ENCODE results near the gene LAT. TPM values are rescaled to one million over a fixed set of nuclear protein-coding genes. Genes with fewer than 3 reads are reported as not detected.

Gene LAT
- total and polyA plus RNA-seq, 2 donors (not counting 3 experiments of a cell fraction or from before 2014, with no cell fraction given) = 4.5 to 5.9 TPM

- H3K9me1 ChIP-seq (replicated peaks; ENCODE audit: control insufficient read depth, extremely low read depth, insufficient read depth, low read length) = no peaks in the 10 kb centered on the region
- no peaks in the 10 kb centered on the region for H3K79me2 ChIP-seq (ENCODE audit: control insufficient read depth, insufficient read depth, low read length)
- FAIRE-seq (no peak), DNase-seq (ENCODE audit: low read depth, low spot score) (no peak)
- intact Hi-C loops (cut with micrococcal nuclease) (no loop called here), dilution Hi-C loops (cut with MboI; ENCODE audit: extremely low pct_ligation_motif_present, low sequenced_read_pairs) (no loop called here)
- H3K27ac ChIP-seq (ENCODE audit: insufficient read depth, low read depth, low read length) = no peak overlapping the region
- no peak overlapping the region for H3K9ac ChIP-seq (replicated peaks; ENCODE audit: extremely low read depth, insufficient read depth, low read length)
- no peak overlapping the region for H3K4me3 ChIP-seq (replicated peaks in 1 of 3; ENCODE audit: insufficient read depth in 1 of 3, low read depth in 1 of 3, low read length in 3 of 3)
- H3K4me2 ChIP-seq (ENCODE audit: insufficient read depth, low read length) = no peak overlapping the region
- no peak for TF ChIP-seq MYC (IDR thresholded peaks at IDR 0.05; ENCODE audit: low read depth, low read length)
- TF ChIP-seq CTCF (IDR thresholded peaks at IDR 0.05; ENCODE audit: extremely low read depth in 1 of 2, insufficient read depth in 1 of 2, low read depth in 1 of 2, low read length in 2 of 2) = no peak
- no peak for TF ChIP-seq POLR2AphosphoS5 (IDR thresholded peaks at IDR 0.05; ENCODE audit: insufficient read depth, low read depth, low read length)
- no peak for TF ChIP-seq POLR2A (IDR thresholded peaks at IDR 0.05; ENCODE audit: low read depth, low read length)
- no peak for TF ChIP-seq MAX (IDR thresholded peaks at IDR 0.05; ENCODE audit: insufficient read depth, insufficient read length)
- TF ChIP-seq JUN (IDR thresholded peaks at IDR 0.05; ENCODE audit: borderline replicate concordance, insufficient read depth, insufficient read length, low read depth) = no peak
- TF ChIP-seq GATA2 (IDR thresholded peaks at IDR 0.05; ENCODE audit: insufficient read depth, insufficient read length, low read depth, low read length) = no peak
- no peak for TF ChIP-seq FOS (IDR thresholded peaks at IDR 0.05; ENCODE audit: borderline replicate concordance, insufficient read depth, low read length)
- no peak for TF ChIP-seq EZH2 (IDR thresholded peaks at IDR 0.05; ENCODE audit: borderline replicate concordance, low read depth, low read length, severe bottlenecking)
- no peaks in the 10 kb centered on the region for H3K9me3 ChIP-seq (replicated peaks; ENCODE audit: control insufficient read depth, insufficient read depth, low read length)
- ChIA-PET POLR2A (no interaction called here), CTCF (no interaction called here)
- H3K4me1 ChIP-seq (ENCODE audit: control insufficient read depth, extremely low read depth, insufficient read depth, low read length) = no peaks in the 10 kb centered on the region
- H4K20me1 ChIP-seq (replicated peaks; ENCODE audit: control insufficient read depth, extremely low read depth, insufficient read depth, low read length) = no peaks in the 10 kb centered on the region
- H3K27me3 ChIP-seq (ENCODE audit: control insufficient read depth in 2 of 2, insufficient read depth in 2 of 2, low read length in 2 of 2) = no peaks in the 10 kb centered on the region
- H3K36me3 ChIP-seq (ENCODE audit: control insufficient read depth in 2 of 2, extremely low read depth in 1 of 2, insufficient read depth in 2 of 2, low read length in 2 of 2) = peaks cover 12 to 28% of the 10 kb centered on the region in 2 experiments
- no TSS peak for BruUV-seq (replicated peaks)
- H2AFZ ChIP-seq (ENCODE audit: low read depth, low read length) = no peak overlapping the region
These were observed 20.4 kb upstream of the LAT start for GRCh38 chr16:28964496-28964895.
